CD4-positive, alpha-beta T cell treated with Interleukin-17A for 4 hours (primary cell): ENCODE results near the gene TENM4.

Experiments used
- DNase-seq: peaks from one replicate; pipeline ENCODE4 v3.0.0-alpha.2; 2020; ENCODE audit warnings: mixed read lengths

The TENM4 gene

GRCh38 chr11:78952890-78953289 is 487.9 kb downstream of the TENM4 start:
- DNase-seq = no peak

GRCh38 chr11:78952175-78952574 is 488.7 kb downstream of the TENM4 start:
- no peak for DNase-seq

GRCh38 chr11:78949976-78950690 is 490.7 kb downstream of the TENM4 start:
- no peak for DNase-seq

GRCh38 chr11:78946945-78947902 is 493.6 kb downstream of the TENM4 start:
- DNase-seq = no peak

- DNase-seq = no peak
Measured at GRCh38 chr11:78943841-78944240, 497.0 kb downstream of the TENM4 start.

GRCh38 chr11:78943154-78943553 is 497.7 kb downstream of the TENM4 start:
- no peak for DNase-seq

- DNase-seq = no peak
Measured at GRCh38 chr11:78941226-78941851, 499.5 kb downstream of the TENM4 start.

GRCh38 chr11:78940500-78941225 is 500.2 kb downstream of the TENM4 start:
- DNase-seq = no peak

- DNase-seq = no peak
Measured at GRCh38 chr11:78938971-78939370, 501.9 kb downstream of the TENM4 start.

- no peak for DNase-seq
Measured at GRCh38 chr11:78938036-78938435, 502.8 kb downstream of the TENM4 start.

- DNase-seq = no peak
Measured at GRCh38 chr11:78935398-78936068, 505.3 kb downstream of the TENM4 start.

GRCh38 chr11:78933350-78933749 is 507.5 kb downstream of the TENM4 start:
- DNase-seq = no peak

- no peak for DNase-seq
Measured at GRCh38 chr11:78932757-78933156, 508.1 kb downstream of the TENM4 start.

- no peak for DNase-seq
Measured at GRCh38 chr11:78931891-78932290, 508.9 kb downstream of the TENM4 start.

GRCh38 chr11:78930810-78931523 is 509.9 kb downstream of the TENM4 start:
- DNase-seq = no peak

- DNase-seq = no peak
Measured at GRCh38 chr11:78929906-78930220, 511.0 kb downstream of the TENM4 start.

- DNase-seq = no peak
Measured at GRCh38 chr11:78929207-78929905, 511.5 kb downstream of the TENM4 start.

GRCh38 chr11:78927511-78927910 is 513.3 kb downstream of the TENM4 start:
- DNase-seq = no peak

- no peak for DNase-seq
Measured at GRCh38 chr11:78926633-78927338, 514.0 kb downstream of the TENM4 start.

- no peak for DNase-seq
Measured at GRCh38 chr11:78925387-78925786, 515.4 kb downstream of the TENM4 start.
